Mesenchymal stem cell (in vitro differentiated cells and primary cell): ENCODE results near the gene DSCAML1.

Experiments used
- DNase-seq: peaks from one replicate; pipeline ENCODE4 v3.0.0-alpha.2; 2013
- H2AFZ ChIP-seq: one replicate; pipeline ENCODE4 v1.6.1; 2013; ENCODE audit warnings: low read depth, mild to moderate bottlenecking, control low read depth, inconsistent platforms, low read length, moderate library complexity
- H2AK5ac ChIP-seq: 2 replicates; pipeline ENCODE4 v1.6.1; 2013; ENCODE audit warnings: low read length, moderate library complexity, mild to moderate bottlenecking, inconsistent platforms; ENCODE audit not compliant: severe bottlenecking
- H2BK120ac ChIP-seq: one replicate; pipeline ENCODE4 v1.6.1; 2013; ENCODE audit warnings: low read depth, mild to moderate bottlenecking, inconsistent platforms, low read length, moderate library complexity
- H2BK12ac ChIP-seq, 2 experiments: one replicate each; pipeline ENCODE4 v1.6.1; 2013; ENCODE audit warnings: inconsistent platforms in 2 of 2, low read length in 2 of 2, mild to moderate bottlenecking in 2 of 2, moderate library complexity in 2 of 2, control low read depth in 1 of 2
- H2BK15ac ChIP-seq: one replicate; pipeline ENCODE4 v1.6.1; 2013; ENCODE audit warnings: mild to moderate bottlenecking, low read depth, inconsistent platforms; ENCODE audit not compliant: poor library complexity, severe bottlenecking
- H2BK5ac ChIP-seq: 2 replicates; pipeline ENCODE4 v1.6.1; 2013; ENCODE audit warnings: low read depth, mild to moderate bottlenecking, low read length, control low read depth, inconsistent platforms; ENCODE audit not compliant: poor library complexity, severe bottlenecking
- H3K14ac ChIP-seq, 2 experiments: one replicate each; pipeline ENCODE4 v1.6.1; 2013; ENCODE audit warnings: inconsistent platforms in 2 of 2, low read length in 2 of 2, control low read depth in 1 of 2, mild to moderate bottlenecking in 1 of 2, moderate library complexity in 1 of 2
- H3K18ac ChIP-seq, 2 experiments: one replicate each; pipeline ENCODE4 v1.6.1; 2013; ENCODE audit warnings: inconsistent platforms in 2 of 2, low read length in 2 of 2, control low read depth in 1 of 2, low read depth in 1 of 2, mild to moderate bottlenecking in 1 of 2
- H3K23ac ChIP-seq, 2 experiments: one replicate each; pipeline ENCODE4 v1.6.1; 2013; ENCODE audit warnings: inconsistent platforms in 2 of 2, low read length in 2 of 2, mild to moderate bottlenecking in 2 of 2, moderate library complexity in 2 of 2, control low read depth in 1 of 2
- H3K27ac ChIP-seq: 2 replicates; pipeline ENCODE4 v1.5.1; 2013; ENCODE audit warnings: mild to moderate bottlenecking, moderate library complexity, low read length, control low read depth, inconsistent platforms; ENCODE audit not compliant: poor library complexity, severe bottlenecking
- H3K27me3 ChIP-seq, 2 experiments: 2 replicates each; pipeline versions ENCODE4 v1.6.1 to v1.7.0; 2013; ENCODE audit warnings: low read length in 2 of 2, mild to moderate bottlenecking in 2 of 2, moderate library complexity in 2 of 2, control low read depth in 1 of 2, inconsistent platforms in 1 of 2; ENCODE audit not compliant: control insufficient read depth in 1 of 2, insufficient read depth in 1 of 2
- H3K36me3 ChIP-seq, 2 experiments: 2 replicates each; pipeline versions ENCODE4 v1.6.1 to v1.7.0; 2013; ENCODE audit warnings: low read length in 2 of 2, control low read depth in 1 of 2, inconsistent platforms in 1 of 2, low read depth in 1 of 2, mild to moderate bottlenecking in 1 of 2; ENCODE audit not compliant: insufficient read depth in 2 of 2, control insufficient read depth in 1 of 2
- H3K4ac ChIP-seq, 2 experiments: one replicate each; pipeline ENCODE4 v1.6.1; 2013; ENCODE audit warnings: inconsistent platforms in 2 of 2, low read length in 2 of 2, mild to moderate bottlenecking in 2 of 2, moderate library complexity in 2 of 2, control low read depth in 1 of 2, low read depth in 1 of 2
- H3K4me1 ChIP-seq: 2 replicates; pipeline ENCODE4 v1.6.1; 2013; ENCODE audit warnings: low read depth, low read length, control low read depth; ENCODE audit not compliant: control insufficient read depth, insufficient read depth
- H3K4me2 ChIP-seq: 2 replicates; pipeline ENCODE4 v1.6.1; 2013; ENCODE audit warnings: low read length, mild to moderate bottlenecking, inconsistent platforms; ENCODE audit not compliant: poor library complexity, severe bottlenecking
- H3K4me3 ChIP-seq, 2 experiments: 2 replicates each; pipeline versions ENCODE4 v1.5.1 to v1.7.0; 2013; ENCODE audit warnings: low read length in 2 of 2, mild to moderate bottlenecking in 2 of 2, control low read depth in 1 of 2, low read depth in 1 of 2; ENCODE audit not compliant: insufficient read depth in 1 of 2
- H3K79me1 ChIP-seq: replicated peaks from 2 replicates; pipeline ENCODE4 v1.6.1; 2013; ENCODE audit warnings: mild to moderate bottlenecking, control low read depth, low read length, inconsistent platforms; ENCODE audit not compliant: poor library complexity, severe bottlenecking
- H3K9ac ChIP-seq: 2 replicates; pipeline ENCODE4 v1.7.0; 2013; ENCODE audit warnings: mild to moderate bottlenecking, low read length, moderate library complexity
- H3K9me3 ChIP-seq: 2 replicates; pipeline ENCODE4 v1.7.0; 2013; ENCODE audit warnings: mild to moderate bottlenecking, low read length; ENCODE audit not compliant: control insufficient read depth
- H4K8ac ChIP-seq: one replicate; pipeline ENCODE4 v1.6.1; 2013; ENCODE audit warnings: inconsistent platforms, mild to moderate bottlenecking, low read length, moderate library complexity
- H4K91ac ChIP-seq: one replicate; pipeline ENCODE4 v1.6.1; 2013; ENCODE audit warnings: mild to moderate bottlenecking, low read length, inconsistent platforms
- WGBS: methylation state at CpG from one replicate; pipeline ENCODE4 v1.1.7; 2013; ENCODE audit warnings: mixed read lengths; 5-methylcytosine and 5-hydroxymethylcytosine counted together

Gene DSCAML1

DNA sequence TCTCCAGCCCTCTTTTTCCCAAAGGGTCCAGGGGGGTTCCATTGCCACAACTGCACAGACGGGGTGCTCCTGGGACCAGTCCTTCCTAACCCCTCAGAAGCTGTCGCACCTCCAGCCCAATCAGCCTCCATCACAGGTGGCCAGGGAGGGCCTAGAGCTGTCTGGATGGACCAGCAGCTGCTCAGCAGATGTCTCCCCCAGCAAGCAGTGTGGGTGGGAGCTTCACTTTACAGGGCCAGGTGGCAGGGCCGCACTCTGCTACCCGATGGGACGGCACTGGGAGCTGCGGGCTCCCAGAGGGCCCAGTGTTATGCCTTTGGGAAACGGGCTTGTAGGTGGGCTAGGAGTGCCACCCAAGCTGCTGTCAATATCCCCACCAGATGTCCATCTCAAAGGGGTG lies 120.5 kb downstream of the DSCAML1 start:
- no peak overlapping the region for H3K4ac ChIP-seq
- no peaks in the 10 kb centered on the region for H3K79me1 ChIP-seq
- H4K8ac ChIP-seq, result no peak overlapping the region
- H3K4me1 ChIP-seq, result no peaks in the 10 kb centered on the region
- H3K23ac ChIP-seq, result no peak overlapping the region
- peaks cover 0 to 3% of the 10 kb centered on the region in 2 experiments for H3K36me3 ChIP-seq
- no peak overlapping the region for H2BK12ac ChIP-seq
- no peak overlapping the region for H2BK15ac ChIP-seq
- 84% methylated on average over 7 of the region's 7 CpGs for WGBS
- no peak overlapping the region for H2AK5ac ChIP-seq
- H3K4me3 ChIP-seq, result no peak overlapping the region
- no peak overlapping the region for H3K4me2 ChIP-seq
- H3K14ac ChIP-seq, result no peak overlapping the region
- no peak overlapping the region for H4K91ac ChIP-seq
- no peak for DNase-seq
- no peak overlapping the region for H3K18ac ChIP-seq
- H3K9ac ChIP-seq, result no peak overlapping the region
- H3K27ac ChIP-seq, result no peak overlapping the region
- peaks cover 75 to 83% of the 10 kb centered on the region in 2 experiments for H3K27me3 ChIP-seq
- no peaks in the 10 kb centered on the region for H3K9me3 ChIP-seq
- H2BK5ac ChIP-seq, result no peak overlapping the region
- no peak overlapping the region for H2AFZ ChIP-seq
- no peak overlapping the region for H2BK120ac ChIP-seq

DNA sequence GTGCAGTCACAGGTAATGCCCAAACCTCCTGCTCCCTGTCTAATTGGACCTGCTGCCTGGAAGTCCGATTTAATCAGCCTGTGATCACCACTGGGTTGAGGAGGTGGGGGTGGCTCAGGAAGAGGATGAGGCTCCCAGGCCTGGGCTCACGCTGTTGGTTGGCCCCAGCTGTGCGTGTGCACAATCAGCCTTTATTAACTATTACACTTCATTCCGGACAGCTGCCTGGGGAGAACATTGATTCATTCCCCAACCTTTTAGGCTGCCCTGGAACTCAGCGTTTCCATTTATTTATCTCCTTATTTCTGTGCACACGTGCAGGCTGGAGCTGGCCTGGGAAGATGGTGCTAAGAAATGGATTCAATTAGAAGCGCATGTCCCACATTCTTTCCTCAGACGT lies 123.4 kb downstream of the DSCAML1 start:
- Histone ChIP-seq H2BK12ac (no peak overlapping the region), H3K27ac (no peak overlapping the region), H3K4ac (no peak overlapping the region), H3K27me3 (peaks cover 74 to 83% of the 10 kb centered on the region in 2 experiments), H2BK15ac (no peak overlapping the region), H3K9me3 (no peaks in the 10 kb centered on the region), H3K36me3 (peaks cover 0 to 3% of the 10 kb centered on the region in 2 experiments), H2BK120ac (no peak overlapping the region), H2BK5ac (no peak overlapping the region), H3K9ac (no peak overlapping the region), H2AFZ (no peak overlapping the region), H3K4me3 (no peak overlapping the region), H3K18ac (no peak overlapping the region), H3K4me2 (no peak overlapping the region), H3K4me1 (no peaks in the 10 kb centered on the region), H4K91ac (no peak overlapping the region), H2AK5ac (no peak overlapping the region), H4K8ac (no peak overlapping the region), H3K79me1 (no peaks in the 10 kb centered on the region), H3K23ac (no peak overlapping the region), H3K14ac (no peak overlapping the region)
- 80% methylated on average over 8 of the region's 8 CpGs for WGBS
- DNase-seq, result no peak

DNA sequence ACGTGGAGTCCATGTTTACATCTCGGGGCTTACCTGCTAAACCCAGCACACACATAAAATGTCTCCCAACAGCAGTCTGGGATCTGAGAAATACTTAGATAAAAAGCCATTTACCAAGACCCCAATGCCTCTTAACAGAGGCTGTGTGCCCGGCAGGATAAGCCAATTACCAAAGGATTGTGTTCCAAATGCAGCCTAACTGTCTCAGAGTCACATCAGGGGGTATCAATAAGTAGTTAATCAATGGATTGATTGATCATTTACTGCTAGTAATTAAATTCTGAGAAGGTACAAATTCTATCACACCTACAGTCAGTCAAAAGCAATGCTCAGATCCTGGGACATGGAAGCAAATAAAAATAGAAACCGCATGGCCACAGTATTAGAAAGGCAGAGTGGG lies 125.6 kb downstream of the DSCAML1 start:
- H3K18ac ChIP-seq, result no peak overlapping the region
- H2AK5ac ChIP-seq, result no peak overlapping the region
- no peak overlapping the region for H2BK15ac ChIP-seq
- no peak overlapping the region for H3K14ac ChIP-seq
- no peak overlapping the region for H4K8ac ChIP-seq
- H3K27me3 ChIP-seq, result peaks cover 65 to 80% of the 10 kb centered on the region in 2 experiments
- no peak overlapping the region for H3K4ac ChIP-seq
- H2BK5ac ChIP-seq, result no peak overlapping the region
- no peaks in the 10 kb centered on the region for H3K36me3 ChIP-seq
- WGBS, result 54% methylated on average over 4 of the region's 4 CpGs
- H4K91ac ChIP-seq, result no peak overlapping the region
- no peaks in the 10 kb centered on the region for H3K4me1 ChIP-seq
- no peak overlapping the region for H3K23ac ChIP-seq
- H3K9me3 ChIP-seq, result no peaks in the 10 kb centered on the region
- no peak overlapping the region for H3K9ac ChIP-seq
- H2BK120ac ChIP-seq, result no peak overlapping the region
- H3K79me1 ChIP-seq, result no peaks in the 10 kb centered on the region
- no peak overlapping the region for H2AFZ ChIP-seq
- no peak overlapping the region for H3K4me2 ChIP-seq
- H3K27ac ChIP-seq, result no peak overlapping the region
- no peak for DNase-seq
- H3K4me3 ChIP-seq, result no peak overlapping the region
- H2BK12ac ChIP-seq, result no peak overlapping the region

DNA sequence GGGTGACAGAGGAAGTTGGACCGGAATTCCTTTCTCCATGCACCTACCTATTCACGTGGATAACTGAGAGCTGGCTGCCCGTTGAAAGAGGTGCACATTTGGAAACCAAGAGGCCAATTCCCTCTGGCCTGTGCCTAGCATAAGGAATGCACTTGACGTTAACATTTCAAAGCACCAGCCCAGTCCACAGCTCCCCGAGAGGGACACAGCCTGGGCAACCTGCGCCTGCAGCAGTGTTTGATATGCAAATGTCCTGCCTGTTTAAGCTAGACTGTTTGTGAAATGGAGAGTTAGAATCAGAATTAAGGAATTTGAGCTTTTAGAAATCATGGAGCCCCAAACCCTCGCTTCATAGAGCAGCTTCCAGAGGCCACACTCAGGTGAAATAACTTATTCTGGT lies 126.1 kb downstream of the DSCAML1 start:
- Histone ChIP-seq H3K9me3 (no peaks in the 10 kb centered on the region), H2BK5ac (no peak overlapping the region), H3K9ac (no peak overlapping the region), H3K27ac (no peak overlapping the region), H3K4me3 (no peak overlapping the region), H3K23ac (no peak overlapping the region), H3K79me1 (no peaks in the 10 kb centered on the region), H3K36me3 (no peaks in the 10 kb centered on the region), H3K14ac (no peak overlapping the region), H2BK12ac (no peak overlapping the region), H4K8ac (no peak overlapping the region), H2BK15ac (no peak overlapping the region), H3K4me2 (no peak overlapping the region), H3K18ac (no peak overlapping the region), H2BK120ac (no peak overlapping the region), H3K4me1 (no peaks in the 10 kb centered on the region), H2AK5ac (no peak overlapping the region), H3K27me3 (peaks cover 62 to 80% of the 10 kb centered on the region in 2 experiments), H2AFZ (no peak overlapping the region), H4K91ac (no peak overlapping the region), H3K4ac (no peak overlapping the region)
- WGBS, result 37% methylated on average over 7 of the region's 7 CpGs
- DNase-seq, result no peak
